SK-N-SH (cell line): ENCODE measurements around the gene TGFBRAP1. TPM values are rescaled to one million over a fixed set of nuclear protein-coding genes. Genes with fewer than 3 reads are reported as not detected.

Experiments
- CTCF ChIA-PET: fragments of 300-600, 350-600 bp; formaldehyde crosslinking; extraction: SDS; loops from one replicate; lab custom pipeline; 2021; lab: Yijun Ruan, JAX
- POLR2A ChIA-PET: fragments of 350-600 bp; sonication (Branson Sonifier 250); formaldehyde crosslinking; extraction: SDS; loops from one replicate; lab custom pipeline; 2020; ENCODE audit warnings: antibody characterized with exemption, inconsistent platforms; lab: Yijun Ruan, JAX
- DNase-seq: peaks from one replicate; pipeline ENCODE4 v3.0.0; 2012
- H2AFZ ChIP-seq: fragments of 200-600 bp; sonication (generic); 2 replicates; pipeline ENCODE4 v1.8.1; 2016; ENCODE audit warnings: antibody characterized with exemption, mild to moderate bottlenecking, low read depth
- H3F3A ChIP-seq: fragments of 200-600 bp; sonication (generic); replicated peaks from 2 replicates; pipeline ENCODE3; 2016; ENCODE audit warnings: antibody characterized with exemption, mild to moderate bottlenecking; ENCODE audit not compliant: insufficient read depth
- H3K27ac ChIP-seq, 2 experiments: fragments of 200-500 bp in 1 of 2; fragments of 200-600 bp in 1 of 2; sonication (Bioruptor generic) in 1 of 2; sonication (generic), shearing (Covaris generic) in 1 of 2; 2 replicates each; pipeline versions ENCODE4 v1.5.1 to v1.6.1; 2014 to 2016; ENCODE audit warnings: low read depth in 2 of 2, inconsistent platforms in 1 of 2, low read length in 1 of 2, mild to moderate bottlenecking in 1 of 2, mixed read lengths in 1 of 2
- H3K27me3 ChIP-seq: fragments of 200-600 bp; sonication (generic), shearing (Covaris generic); 2 replicates; pipeline ENCODE4 v1.6.1; 2016; ENCODE audit warnings: mixed run types; ENCODE audit not compliant: insufficient read depth
- H3K36me3 ChIP-seq, 2 experiments: fragments of 200-500 bp in 1 of 2; fragments of 200-600 bp in 1 of 2; sonication (Bioruptor generic) in 1 of 2; sonication (generic) in 1 of 2; replicated peaks in 1 of 2; 2 replicates each; pipeline versions ENCODE3 to v1.5.1; 2014 to 2016; ENCODE audit warnings: low read length in 1 of 2, mild to moderate bottlenecking in 1 of 2; ENCODE audit not compliant: insufficient read depth in 2 of 2, control insufficient read depth in 1 of 2
- H3K4me1 ChIP-seq, 2 experiments: fragments of 200-500 bp in 1 of 2; fragments of 200-600 bp in 1 of 2; sonication (Bioruptor generic) in 1 of 2; sonication (generic), shearing (Covaris generic) in 1 of 2; 2 replicates each; pipeline versions ENCODE4 v1.5.1 to v1.6.1; 2014 to 2016; ENCODE audit warnings: low read depth in 1 of 2, low read length in 1 of 2, mixed run types in 1 of 2; ENCODE audit not compliant: insufficient read depth in 2 of 2, control insufficient read depth in 1 of 2
- H3K4me2 ChIP-seq: fragments of 200-600 bp; sonication (generic), shearing (Covaris generic); 2 replicates; pipeline ENCODE4 v1.6.1; 2017; ENCODE audit warnings: mixed run types
- H3K4me3 ChIP-seq, 2 experiments: fragments of 200-500 bp in 1 of 2; fragments of 200-600 bp in 1 of 2; sonication (Bioruptor generic) in 1 of 2; sonication (generic), shearing (Covaris generic) in 1 of 2; 2 replicates each; pipeline versions ENCODE4 v1.5.1 to v1.8.1; 2014 to 2016; ENCODE audit warnings: low read depth in 2 of 2, inconsistent platforms in 1 of 2, low read length in 1 of 2, mild to moderate bottlenecking in 1 of 2, mixed read lengths in 1 of 2, moderate library complexity in 1 of 2
- H3K79me2 ChIP-seq: fragments of 200-600 bp; sonication (generic); 2 replicates; pipeline ENCODE4 v1.8.1; 2017; ENCODE audit warnings: mild to moderate bottlenecking; ENCODE audit not compliant: insufficient read depth
- H3K9ac ChIP-seq: fragments of 200-600 bp; sonication (generic); 2 replicates; pipeline ENCODE4 v1.6.1; 2017; ENCODE audit warnings: mixed run types
- H3K9me2 ChIP-seq: fragments of 200-600 bp; sonication (generic); 2 replicates; pipeline ENCODE4 v1.6.1; 2017; ENCODE audit warnings: mixed run types
- H3K9me3 ChIP-seq: fragments of 200-600 bp; sonication (generic); 2 replicates; pipeline ENCODE4 v1.6.1; 2017; ENCODE audit warnings: mixed run types, mild to moderate bottlenecking, moderate library complexity
- H4K20me1 ChIP-seq: fragments of 200-600 bp; sonication (generic); 2 replicates; pipeline ENCODE4 v1.6.1; 2017; ENCODE audit warnings: mild to moderate bottlenecking, mixed run types; ENCODE audit not compliant: insufficient read depth
- CTCF ChIP-seq: fragments of 200-600 bp; sonication (generic); IDR thresholded peaks from 2 replicates; pipeline ENCODE4 v1.6.1; 2017; ENCODE audit warnings: antibody characterized with exemption, mild to moderate bottlenecking, moderate library complexity
- EP300 ChIP-seq, 2 experiments: IDR thresholded peaks; 2 replicates each; pipeline versions ENCODE4 v1.4.0 to v1.6.1; 2012; ENCODE audit warnings: borderline replicate concordance in 1 of 2, low read depth in 1 of 2, low read length in 1 of 2
- FOXJ3 ChIP-seq: sonication (generic); formaldehyde crosslinking; IDR thresholded peaks from 2 replicates; pipeline ENCODE4 v1.5.1; 2020; ENCODE audit warnings: mild to moderate bottlenecking, missing genetic modification reagents
- GABPA ChIP-seq: IDR thresholded peaks from 2 replicates; pipeline ENCODE4 v1.4.0; 2012; ENCODE audit warnings: low read depth, mild to moderate bottlenecking
- GATA2 ChIP-seq: sonication (generic); formaldehyde crosslinking; IDR thresholded peaks from 2 replicates; pipeline ENCODE4 v1.5.0; 2020; ENCODE audit warnings: mild to moderate bottlenecking, missing genetic modification reagents
- IRF3 ChIP-seq: fragments of 150-350 bp; IDR thresholded peaks from 2 replicates; pipeline ENCODE4 v1.6.1; 2016; ENCODE audit warnings: mild to moderate bottlenecking, low read depth, low read length
- MAX ChIP-seq: IDR thresholded peaks from 2 replicates; pipeline ENCODE4 v1.4.0; 2012; ENCODE audit warnings: low read depth
- MEF2A ChIP-seq: IDR thresholded peaks from 2 replicates; pipeline ENCODE4 v1.4.0; 2012; ENCODE audit warnings: low read depth, borderline replicate concordance
- MXI1 ChIP-seq: IDR thresholded peaks from 2 replicates; pipeline ENCODE4 v1.6.1; 2012; ENCODE audit warnings: mild to moderate bottlenecking, low read depth, low read length, improper control_type of control experiment
- NFIC ChIP-seq: IDR thresholded peaks from 2 replicates; pipeline ENCODE4 v1.4.0; 2012; ENCODE audit warnings: borderline replicate concordance
- NRF1 ChIP-seq: IDR thresholded peaks from 2 replicates; pipeline ENCODE4 v1.6.1; 2012; ENCODE audit warnings: low read depth, mild to moderate bottlenecking, low read length
- REST ChIP-seq: IDR thresholded peaks from 2 replicates; pipeline ENCODE4 v1.6.1; 2012; ENCODE audit warnings: mild to moderate bottlenecking, low read depth, low read length, moderate library complexity
- RFX5 ChIP-seq: IDR thresholded peaks from 2 replicates; pipeline ENCODE4 v1.6.1; 2012; ENCODE audit warnings: mild to moderate bottlenecking, improper control_type of control experiment, low read length
- TCF12 ChIP-seq: IDR thresholded peaks from 2 replicates; pipeline ENCODE4 v1.4.0; 2012
- USF1 ChIP-seq: IDR thresholded peaks from 2 replicates; pipeline ENCODE4 v1.4.0; 2012; ENCODE audit warnings: low read depth, borderline replicate concordance
- USF2 ChIP-seq: fragments of 150-350 bp; IDR thresholded peaks from 2 replicates; pipeline ENCODE4 v1.6.1; 2017; ENCODE audit warnings: antibody characterized with exemption, low read length, low read depth, borderline replicate concordance
- ZBTB33 ChIP-seq: IDR thresholded peaks from 2 replicates; pipeline ENCODE4 v1.4.0; 2012; ENCODE audit warnings: low read depth, borderline replicate concordance
- WGBS: methylation state at CpG from one replicate; pipeline ENCODE4 v1.1.6; 2017; ENCODE audit warnings: low lambda C conversion rate; 5-methylcytosine and 5-hydroxymethylcytosine counted together
- polyA plus RNA-seq, 3 experiments: library from polyadenylated mRNA; depleted of rRNA; stranded (reverse); fragments of >200 nt; gene quantifications; 2 replicates each; pipeline ENCODE4 v1.2.3, GENCODE V29; 2012

TGFBRAP1 gene
- polyA plus RNA-seq, 1 of the 3 experiments (the other 2 are of a cell fraction), result 5.7 TPM

- TF ChIP-seq MAX, result no peak
- TF ChIP-seq GABPA, result no peak
Observed at GRCh38 chr2:105371156-105371555, 41.6 kb upstream of the TGFBRAP1 start (continued).

GRCh38 chr2:105369777-105370690 is 40.5 kb upstream of the TGFBRAP1 start:
- Histone ChIP-seq H2AFZ (no peak overlapping the region), H4K20me1 (no peaks in the 10 kb centered on the region), H3K9me3 (no peaks in the 10 kb centered on the region), H3K9me2 (no peaks in the 10 kb centered on the region), H3K4me3 (no peak overlapping the region), H3F3A (peaks cover 8% of the 10 kb centered on the region), H3K27ac (no peak overlapping the region), H3K36me3 (peaks cover 0 to 45% of the 10 kb centered on the region in 2 experiments), H3K79me2 (peaks cover 31% of the 10 kb centered on the region; the same call in 1 of the 2 replicates), H3K4me1 (peaks cover 0 to 4% of the 10 kb centered on the region in 2 experiments; a peak in 1 of 4 replicates), H3K27me3 (no peaks in the 10 kb centered on the region), H3K4me2 (no peak overlapping the region), H3K9ac (no peak overlapping the region)
- DNase-seq, result peak; percentile 75
- 52% methylated on average over 29 of the region's 30 CpGs for WGBS
- ChIA-PET CTCF (interaction anchor here (0.8 to 8.6 kb wide), 22 partner anchors 8 to 1173 kb away, joined by 3 to 129 read pairs (median 4); partner anchors contain the start of gene FHL2), POLR2A (no interaction called here)
- TF ChIP-seq EP300 (IDR thresholded peaks at IDR 0.05; ENCODE audit: borderline replicate concordance in 1 of 2, low read depth in 1 of 2, low read length in 1 of 2) (no peak), ZBTB33 (no peak), CTCF (peak; percentile 84), IRF3 (no peak), REST (no peak), NFIC (no peak), NRF1 (no peak), RFX5 (no peak), GABPA (no peak), GATA2 (no peak), TCF12 (no peak), USF1 (no peak), MAX (no peak), MEF2A (no peak), MXI1 (peak; percentile 44), FOXJ3 (CRISPR knock-in tag) (no peak), USF2 (no peak)
